ENCODE results near the gene GNA14.
"Not testable (repeated sequence)": the region's sequence is repeated elsewhere in the genome, so short reads cannot be mapped to it uniquely, and the experiment has no call there.

DNA sequence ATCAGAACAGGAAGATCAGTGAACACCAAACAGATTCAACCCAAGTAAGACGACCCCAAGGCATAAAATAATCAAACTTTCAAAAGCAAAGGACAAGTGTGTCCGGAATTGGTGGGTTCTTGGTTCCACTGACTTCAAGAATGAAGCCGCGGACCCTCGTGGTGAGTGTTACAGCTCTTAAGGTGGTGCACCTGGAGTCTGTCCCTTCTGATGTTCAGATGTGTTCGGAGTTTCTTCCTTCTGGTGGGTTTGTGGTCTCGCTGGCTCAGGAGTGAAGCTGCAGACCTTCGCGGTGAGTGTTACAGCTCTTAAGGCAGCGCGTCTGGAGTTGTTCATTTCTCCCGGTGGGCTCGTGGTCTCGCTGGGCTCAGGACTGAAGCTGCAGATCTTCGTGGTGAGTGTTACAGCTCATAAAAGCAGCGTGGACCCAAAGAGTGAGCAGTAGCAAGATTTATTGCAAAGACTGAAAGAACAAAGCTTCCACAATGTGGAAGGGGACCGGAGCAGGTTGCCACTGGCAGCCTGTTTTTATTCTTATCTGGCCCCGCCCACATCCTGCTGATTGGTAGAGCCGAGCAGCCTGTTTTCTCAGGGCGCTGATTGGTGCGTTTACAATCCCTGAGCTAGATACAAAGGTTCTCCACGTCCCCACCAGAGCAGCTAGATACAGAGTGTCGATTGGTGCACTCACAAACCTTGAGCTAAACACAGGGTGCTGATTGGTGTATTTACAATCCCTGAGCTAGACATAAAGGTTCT is 158.5 kb downstream of the GNA14 start:
- TF ChIP-seq KLF1 (tag by site-specific recombination; IDR thresholded peaks at IDR 0.05); ZNF404 (tag by site-specific recombination; IDR thresholded peaks at IDR 0.05); SP3 (tag by site-specific recombination; IDR thresholded peaks at IDR 0.05); ZNF555 (tag by site-specific recombination; conservative IDR thresholded peaks at IDR 0.05): not testable (repeated sequence)
- TF ChIP-seq, protein P1, sequence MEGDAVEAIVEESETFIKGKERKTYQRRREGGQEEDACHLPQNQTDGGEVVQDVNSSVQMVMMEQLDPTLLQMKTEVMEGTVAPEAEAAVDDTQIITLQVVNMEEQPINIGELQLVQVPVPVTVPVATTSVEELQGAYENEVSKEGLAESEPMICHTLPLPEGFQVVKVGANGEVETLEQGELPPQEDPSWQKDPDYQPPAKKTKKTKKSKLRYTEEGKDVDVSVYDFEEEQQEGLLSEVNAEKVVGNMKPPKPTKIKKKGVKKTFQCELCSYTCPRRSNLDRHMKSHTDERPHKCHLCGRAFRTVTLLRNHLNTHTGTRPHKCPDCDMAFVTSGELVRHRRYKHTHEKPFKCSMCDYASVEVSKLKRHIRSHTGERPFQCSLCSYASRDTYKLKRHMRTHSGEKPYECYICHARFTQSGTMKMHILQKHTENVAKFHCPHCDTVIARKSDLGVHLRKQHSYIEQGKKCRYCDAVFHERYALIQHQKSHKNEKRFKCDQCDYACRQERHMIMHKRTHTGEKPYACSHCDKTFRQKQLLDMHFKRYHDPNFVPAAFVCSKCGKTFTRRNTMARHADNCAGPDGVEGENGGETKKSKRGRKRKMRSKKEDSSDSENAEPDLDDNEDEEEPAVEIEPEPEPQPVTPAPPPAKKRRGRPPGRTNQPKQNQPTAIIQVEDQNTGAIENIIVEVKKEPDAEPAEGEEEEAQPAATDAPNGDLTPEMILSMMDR (tag by site-specific recombination; IDR thresholded peaks at IDR 0.05): not testable (repeated sequence)
